A673 (cell line): ENCODE results near the gene MCRS1. TPM values are rescaled to one million over a fixed set of nuclear protein-coding genes. Genes with fewer than 3 reads are reported as not detected.
"Not testable (repeated sequence)": the region's sequence is repeated elsewhere in the genome, so short reads cannot be mapped to it uniquely, and the experiment has no call there.

Source experiments
- BruUV-seq: library from RNA; stranded (reverse); fragments of 400-500 nt; replicated peaks from 2 replicates; lab custom pipeline; 2021; lab: Mats Ljungman, UMichigan
- CTCF ChIA-PET: fragments of 300-600 bp; sonication (Branson Sonifier 250); formaldehyde crosslinking; loops from one replicate; lab custom pipeline; 2022; ENCODE audit warnings: antibody characterized with exemption; lab: Charles Lee
- POLR2A ChIA-PET: fragments of 300-600 bp; sonication (Branson Sonifier 250); formaldehyde crosslinking; loops from one replicate; lab custom pipeline; 2022; ENCODE audit warnings: antibody characterized with exemption; ENCODE audit not compliant: low non-redundant PET; lab: Charles Lee
- DNase-seq: peaks from one replicate; pipeline ENCODE4 v3.0.0-alpha.2; 2015; ENCODE audit warnings: low spot score
- H3K27ac ChIP-seq: fragments of 200-600 bp; sonication (generic); 2 replicates; pipeline ENCODE4 v1.5.1; 2016; ENCODE audit warnings: mixed run types, low read depth, mild to moderate bottlenecking, mixed read lengths, antibody characterized with exemption, low read length; ENCODE audit not compliant: poor library complexity, severe bottlenecking
- H3K27me3 ChIP-seq: fragments of 200-600 bp; sonication (generic); replicated peaks from 2 replicates; pipeline ENCODE4 v1.6.1; 2017; ENCODE audit warnings: mixed run types, low read depth, mild to moderate bottlenecking, mixed read lengths, antibody characterized with exemption, low read length; ENCODE audit not compliant: insufficient read depth, poor library complexity
- H3K36me3 ChIP-seq: fragments of 200-600 bp; sonication (generic); 2 replicates; pipeline ENCODE4 v1.6.1; 2016; ENCODE audit warnings: mixed run types, mild to moderate bottlenecking, mixed read lengths, antibody characterized with exemption, low read length; ENCODE audit not compliant: insufficient read depth, poor library complexity, severe bottlenecking
- H3K4me1 ChIP-seq: fragments of 200-600 bp; sonication (generic); 2 replicates; pipeline ENCODE4 v1.6.1; 2017; ENCODE audit warnings: mixed run types, mild to moderate bottlenecking, mixed read lengths, antibody characterized with exemption, low read length; ENCODE audit not compliant: insufficient read depth, poor library complexity, severe bottlenecking
- H3K4me3 ChIP-seq: fragments of 200-600 bp; sonication (generic); 2 replicates; pipeline ENCODE4 v1.5.1; 2016; ENCODE audit warnings: low read depth, mixed run types, mild to moderate bottlenecking, mixed read lengths, low read length; ENCODE audit not compliant: poor library complexity, severe bottlenecking
- H3K9me3 ChIP-seq: fragments of 200-600 bp; sonication (generic); 2 replicates; pipeline ENCODE4 v1.6.1; 2016; ENCODE audit warnings: mixed run types, low read depth, mild to moderate bottlenecking, mixed read lengths, antibody characterized with exemption, low read length; ENCODE audit not compliant: poor library complexity, severe bottlenecking
- EZH2 ChIP-seq: fragments of 200-600 bp; sonication (generic); IDR thresholded peaks from 2 replicates; pipeline ENCODE4 v1.6.1; 2017; ENCODE audit warnings: borderline replicate concordance, low read depth, mild to moderate bottlenecking, mixed read lengths, antibody characterized with exemption, low read length; ENCODE audit not compliant: poor library complexity, severe bottlenecking
- intact Hi-C: fragments of 100-400 bp; cut with micrococcal nuclease; formaldehyde crosslinking; loops from one replicate; pipeline ENCODE4 v1.10.0; 2022; ENCODE audit not compliant: unreplicated experiment
- total RNA-seq: library from RNA; stranded (reverse); gene quantifications from 2 replicates; pipeline ENCODE4 v1.2.3, GENCODE V29; 2021
- TF ChIP-seq, protein P1 (sequence below): fragments of 300-800, 200-600 bp; sonication (generic); conservative IDR thresholded peaks from 2 replicates; pipeline ENCODE4 v1.5.1; 2017; ENCODE audit warnings: low read depth, mild to moderate bottlenecking, antibody characterized with exemption, low read length, moderate library complexity, mixed read lengths

MCRS1 gene
- total RNA-seq, 1 experiment from 2014 or later, result 79.6 TPM

DNA sequence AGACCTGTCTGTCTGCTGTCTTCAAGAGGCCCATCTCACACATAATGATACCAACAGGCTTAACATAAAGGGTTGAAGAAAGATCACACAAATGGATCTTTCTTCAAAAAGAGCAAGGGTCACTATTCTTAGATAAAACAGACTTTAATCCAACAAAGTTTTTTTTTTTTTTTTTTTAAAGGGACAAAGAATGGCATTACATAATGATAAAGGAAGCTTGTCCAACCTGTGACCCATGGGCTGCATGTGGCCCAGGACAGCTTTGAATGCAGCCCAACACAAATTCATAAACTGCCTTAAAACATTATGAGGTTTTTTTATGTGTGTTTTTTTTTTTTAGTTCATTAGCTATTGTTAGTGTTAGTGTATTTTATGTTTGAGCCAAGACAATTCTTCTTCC lies 44.3 kb upstream of the MCRS1 start:
- ChIA-PET POLR2A (interaction anchor here (0.6 kb wide), 1 partner anchor 36 kb away, joined by 3 read pairs; no protein-coding TSS in a partner anchor), CTCF (interaction anchor here (0.7 kb wide), 1 partner anchor 220 kb away, joined by 3 read pairs; no protein-coding TSS in a partner anchor)
- no peak overlapping the region for H3K4me3 ChIP-seq
- TF ChIP-seq EZH2, result no peak
- TF ChIP-seq, protein P1, sequence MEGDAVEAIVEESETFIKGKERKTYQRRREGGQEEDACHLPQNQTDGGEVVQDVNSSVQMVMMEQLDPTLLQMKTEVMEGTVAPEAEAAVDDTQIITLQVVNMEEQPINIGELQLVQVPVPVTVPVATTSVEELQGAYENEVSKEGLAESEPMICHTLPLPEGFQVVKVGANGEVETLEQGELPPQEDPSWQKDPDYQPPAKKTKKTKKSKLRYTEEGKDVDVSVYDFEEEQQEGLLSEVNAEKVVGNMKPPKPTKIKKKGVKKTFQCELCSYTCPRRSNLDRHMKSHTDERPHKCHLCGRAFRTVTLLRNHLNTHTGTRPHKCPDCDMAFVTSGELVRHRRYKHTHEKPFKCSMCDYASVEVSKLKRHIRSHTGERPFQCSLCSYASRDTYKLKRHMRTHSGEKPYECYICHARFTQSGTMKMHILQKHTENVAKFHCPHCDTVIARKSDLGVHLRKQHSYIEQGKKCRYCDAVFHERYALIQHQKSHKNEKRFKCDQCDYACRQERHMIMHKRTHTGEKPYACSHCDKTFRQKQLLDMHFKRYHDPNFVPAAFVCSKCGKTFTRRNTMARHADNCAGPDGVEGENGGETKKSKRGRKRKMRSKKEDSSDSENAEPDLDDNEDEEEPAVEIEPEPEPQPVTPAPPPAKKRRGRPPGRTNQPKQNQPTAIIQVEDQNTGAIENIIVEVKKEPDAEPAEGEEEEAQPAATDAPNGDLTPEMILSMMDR, result no peak
- no TSS peak for BruUV-seq
- intact Hi-C loops, result no loop called here
- no peaks in the 10 kb centered on the region for H3K9me3 ChIP-seq
- H3K36me3 ChIP-seq, result no peaks in the 10 kb centered on the region
- no peak for DNase-seq
- no peaks in the 10 kb centered on the region for H3K4me1 ChIP-seq
- no peak overlapping the region for H3K27ac ChIP-seq
- no peaks in the 10 kb centered on the region for H3K27me3 ChIP-seq

DNA sequence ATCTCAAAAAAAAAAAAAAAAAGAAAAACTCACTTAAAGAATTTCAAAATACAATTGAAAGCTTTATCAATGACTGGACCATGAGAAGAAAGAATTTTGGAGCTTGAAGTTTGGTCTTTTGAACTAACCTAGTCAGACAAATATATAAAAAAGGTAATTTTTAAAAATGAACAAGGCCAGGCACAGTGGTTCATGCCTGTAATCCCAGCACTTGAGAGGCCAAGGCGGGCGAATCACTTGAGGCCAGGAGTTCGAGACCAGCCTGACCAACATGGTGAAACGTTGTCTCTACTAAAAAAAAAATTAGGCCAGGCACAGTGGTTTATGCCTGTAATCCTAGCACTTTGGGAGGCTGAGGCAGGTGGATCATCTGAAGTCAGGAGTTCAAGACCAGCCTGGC lies 42.8 kb upstream of the MCRS1 start:
- H3K9me3 ChIP-seq, intact Hi-C loops, H3K4me1 ChIP-seq, H3K27ac ChIP-seq, CTCF ChIA-PET, H3K27me3 ChIP-seq, BruUV-seq, POLR2A ChIA-PET, H3K4me3 ChIP-seq, DNase-seq, H3K36me3 ChIP-seq: not testable (repeated sequence)

DNA sequence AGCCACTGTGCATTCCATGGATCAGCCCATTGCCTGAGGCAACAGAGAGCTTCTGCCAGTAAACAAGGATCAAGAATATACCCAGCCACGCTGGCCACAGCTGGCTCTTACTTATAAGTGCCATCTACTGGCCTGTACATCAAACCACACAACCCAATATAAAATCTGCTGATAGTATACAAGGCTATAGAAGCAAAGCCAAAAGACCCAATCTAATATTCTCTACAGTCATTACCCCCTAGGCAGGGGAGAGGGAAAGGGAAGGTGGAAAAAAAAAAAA lies 41.9 kb upstream of the MCRS1 start:
- TF ChIP-seq, protein P1, result peak; percentile 43; the same call in 1 of the 2 replicates
- no peak for TF ChIP-seq EZH2
- Histone ChIP-seq H3K36me3 (no peaks in the 10 kb centered on the region), H3K4me3 (no peak overlapping the region), H3K27me3 (no peaks in the 10 kb centered on the region), H3K27ac (no peak overlapping the region), H3K9me3 (no peaks in the 10 kb centered on the region), H3K4me1 (no peaks in the 10 kb centered on the region)
- ChIA-PET POLR2A (no interaction called here), CTCF (interaction anchor here (0.9 kb wide), 1 partner anchor 251 kb away, joined by 3 read pairs; no protein-coding TSS in a partner anchor)
- BruUV-seq, result no TSS peak
- peak; percentile 39 for DNase-seq
- intact Hi-C loops, result no loop called here
